DOHH2 (cell line): Measurements from ENCODE around the gene HEATR5A.

Source experiments
- EZH2phosphoT487 ChIP-seq: fragments of 200-600 bp; sonication (generic); IDR thresholded peaks from 2 replicates; pipeline ENCODE4 v1.6.1; 2017; ENCODE audit warnings: borderline replicate concordance, mild to moderate bottlenecking, antibody characterized with exemption, low read length, moderate library complexity, mixed read lengths
- TF ChIP-seq, protein P1 (sequence below): fragments of 200-600 bp; sonication (generic); IDR thresholded peaks from one replicate; pipeline ENCODE4 v1.5.1; 2014; ENCODE audit warnings: antibody characterized with exemption, mild to moderate bottlenecking, low read depth, low read length; ENCODE audit not compliant: poor library complexity, severe bottlenecking

DNA sequence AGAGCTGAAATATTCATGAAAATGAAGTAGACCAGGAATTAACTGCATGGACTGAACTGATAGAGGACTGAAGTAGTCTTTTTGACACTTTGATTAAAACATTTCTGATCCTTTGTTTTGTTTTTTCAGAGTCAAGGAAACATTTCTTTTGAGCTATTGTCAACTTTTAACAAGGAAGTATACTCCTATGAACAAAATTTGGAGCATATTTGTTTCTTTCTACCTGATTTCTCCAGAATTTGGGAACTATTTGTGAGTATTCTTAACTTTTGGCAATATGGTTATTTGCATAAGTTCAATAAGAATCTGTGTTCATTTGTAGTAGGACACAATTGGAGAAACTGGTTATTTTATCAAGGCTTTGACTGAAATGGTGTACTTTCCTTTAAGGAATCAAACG is 141.5 kb downstream of the HEATR5A start:
- TF ChIP-seq, protein P1, sequence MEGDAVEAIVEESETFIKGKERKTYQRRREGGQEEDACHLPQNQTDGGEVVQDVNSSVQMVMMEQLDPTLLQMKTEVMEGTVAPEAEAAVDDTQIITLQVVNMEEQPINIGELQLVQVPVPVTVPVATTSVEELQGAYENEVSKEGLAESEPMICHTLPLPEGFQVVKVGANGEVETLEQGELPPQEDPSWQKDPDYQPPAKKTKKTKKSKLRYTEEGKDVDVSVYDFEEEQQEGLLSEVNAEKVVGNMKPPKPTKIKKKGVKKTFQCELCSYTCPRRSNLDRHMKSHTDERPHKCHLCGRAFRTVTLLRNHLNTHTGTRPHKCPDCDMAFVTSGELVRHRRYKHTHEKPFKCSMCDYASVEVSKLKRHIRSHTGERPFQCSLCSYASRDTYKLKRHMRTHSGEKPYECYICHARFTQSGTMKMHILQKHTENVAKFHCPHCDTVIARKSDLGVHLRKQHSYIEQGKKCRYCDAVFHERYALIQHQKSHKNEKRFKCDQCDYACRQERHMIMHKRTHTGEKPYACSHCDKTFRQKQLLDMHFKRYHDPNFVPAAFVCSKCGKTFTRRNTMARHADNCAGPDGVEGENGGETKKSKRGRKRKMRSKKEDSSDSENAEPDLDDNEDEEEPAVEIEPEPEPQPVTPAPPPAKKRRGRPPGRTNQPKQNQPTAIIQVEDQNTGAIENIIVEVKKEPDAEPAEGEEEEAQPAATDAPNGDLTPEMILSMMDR: no peak
- TF ChIP-seq EZH2phosphoT487: no peak
